ENCODE results near the gene TUBB4B.

The TUBB4B gene

GRCh38 chr9:137227054-137227852, 13.8 kb upstream of the TUBB4B start, which contains the start of gene RNF224:
Gene RNF224, plus strand, starts transcription at chr9:137227502. Its CDS starts 834 bp downstream, at chr9:137228336.
- peak; percentile 90 for TF ChIP-seq CTCF (IDR thresholded peaks at IDR 0.05; ENCODE audit: insufficient read depth, low read depth, low read length, missing control alignments)
- H3K4me3 ChIP-seq (ENCODE audit: low read length), result peak within 1 kb of the TSS; percentile 46
- peak; percentile 83 for DNase-seq (ENCODE audit: low read depth)

GRCh38 chr9:137227853-137228505, 13.1 kb upstream of the TUBB4B start:
- H3K4me3 ChIP-seq (ENCODE audit: low read length), result no peak overlapping the region
- no peak for TF ChIP-seq CTCF (IDR thresholded peaks at IDR 0.05; ENCODE audit: insufficient read depth, low read depth, low read length, missing control alignments)
- DNase-seq (ENCODE audit: low read depth), result no peak

- DNase-seq (ENCODE audit: low read depth), result no peak
- no peak overlapping the region for H3K4me3 ChIP-seq (ENCODE audit: low read length)
- TF ChIP-seq CTCF (IDR thresholded peaks at IDR 0.05; ENCODE audit: insufficient read depth, low read depth, low read length, missing control alignments), result no peak
Observed at GRCh38 chr9:137228506-137228967, 12.6 kb upstream of the TUBB4B start.

GRCh38 chr9:137228968-137229896, 11.9 kb upstream of the TUBB4B start:
- no peak overlapping the region for H3K4me3 ChIP-seq (ENCODE audit: low read length)
- no peak for TF ChIP-seq CTCF (IDR thresholded peaks at IDR 0.05; ENCODE audit: insufficient read depth, low read depth, low read length, missing control alignments)
- DNase-seq (ENCODE audit: low read depth), result no peak

GRCh38 chr9:137229903-137230704, 11.0 kb upstream of the TUBB4B start:
- DNase-seq (ENCODE audit: low read depth), result no peak
- no peak for TF ChIP-seq CTCF (IDR thresholded peaks at IDR 0.05; ENCODE audit: insufficient read depth, low read depth, low read length, missing control alignments)
- no peak overlapping the region for H3K4me3 ChIP-seq (ENCODE audit: low read length)

Data from epithelial cell of esophagus (primary cell).